Hepatocyte (in vitro differentiated cells): ENCODE measurements around the gene TSPAN12. TPM values are rescaled to one million over a fixed set of nuclear protein-coding genes. Genes with fewer than 3 reads are reported as not detected.

Source experiments
- DNase-seq: peaks from one replicate; pipeline ENCODE4 v3.0.0-alpha.2; 2016; ENCODE audit warnings: low spot score
- H2AFZ ChIP-seq: fragments of 200-600 bp; sonication (generic); 2 replicates; pipeline ENCODE4 v1.6.0; 2016; ENCODE audit warnings: antibody characterized with exemption, mild to moderate bottlenecking
- H3K27ac ChIP-seq: fragments of 200-600 bp; sonication (generic); 2 replicates; pipeline ENCODE4 v1.5.1; 2016; ENCODE audit warnings: mild to moderate bottlenecking
- H3K27me3 ChIP-seq: fragments of 200-600 bp; sonication (generic); 2 replicates; pipeline ENCODE4 v1.6.1; 2016
- H3K36me3 ChIP-seq: fragments of 200-600 bp; sonication (generic); replicated peaks from 2 replicates; pipeline ENCODE4 v1.5.1; 2016; ENCODE audit warnings: low read depth; ENCODE audit not compliant: insufficient read depth
- H3K4me1 ChIP-seq: fragments of 200-600 bp; sonication (generic); 2 replicates; pipeline ENCODE4 v1.5.1; 2016; ENCODE audit warnings: mild to moderate bottlenecking, moderate library complexity; ENCODE audit not compliant: insufficient read depth
- H3K4me2 ChIP-seq: fragments of 200-600 bp; sonication (generic); 2 replicates; pipeline ENCODE4 v1.6.0; 2016
- H3K4me3 ChIP-seq: fragments of 200-600 bp; sonication (generic); 2 replicates; pipeline ENCODE4 v1.5.1; 2016; ENCODE audit warnings: mild to moderate bottlenecking
- H3K79me2 ChIP-seq: fragments of 200-600 bp; sonication (generic); 2 replicates; pipeline ENCODE4 v1.6.0; 2017; ENCODE audit warnings: mild to moderate bottlenecking
- H3K9me2 ChIP-seq: fragments of 200-600 bp; sonication (generic); replicated peaks from 2 replicates; pipeline ENCODE4 v1.6.0; 2017; ENCODE audit warnings: mild to moderate bottlenecking; ENCODE audit not compliant: insufficient read depth
- H3K9me3 ChIP-seq: fragments of 200-600 bp; sonication (generic); 2 replicates; pipeline ENCODE4 v1.5.1; 2016; ENCODE audit warnings: low read depth, mild to moderate bottlenecking
- H4K20me1 ChIP-seq: fragments of 200-600 bp; sonication (generic); 2 replicates; pipeline ENCODE4 v1.6.0; 2016; ENCODE audit warnings: mild to moderate bottlenecking; ENCODE audit not compliant: insufficient read depth, poor library complexity, severe bottlenecking
- EZH2 ChIP-seq: fragments of 200-600 bp; sonication (generic); IDR thresholded peaks from 2 replicates; pipeline ENCODE4 v1.6.1; 2016; ENCODE audit warnings: antibody characterized with exemption, mild to moderate bottlenecking, borderline replicate concordance
- EZH2phosphoT487 ChIP-seq: fragments of 200-600 bp; sonication (generic); IDR thresholded peaks from one replicate; pipeline ENCODE4 v1.6.1; 2018; ENCODE audit warnings: antibody characterized with exemption, mild to moderate bottlenecking, low read depth, moderate library complexity; ENCODE audit not compliant: unreplicated experiment, severe bottlenecking
- WGBS: methylation state at CpG from one replicate; pipeline ENCODE4 v1.1.6; 2016; ENCODE audit warnings: low lambda C conversion rate; ENCODE audit errors: missing lambda C conversion rate; 5-methylcytosine and 5-hydroxymethylcytosine counted together
- polyA plus RNA-seq: library from polyadenylated mRNA; unstranded; fragments of >200 nt; fragmentation: Nextera tagmentation; extraction: Ambion mirVana; gene quantifications from 2 replicates; pipeline ENCODE4 v1.2.1, GENCODE V29; 2016
- total RNA-seq: library from RNA; depleted of rRNA; stranded (reverse); fragments of >200 nt; gene quantifications from 2 replicates; pipeline ENCODE4 v1.2.3, GENCODE V29; 2014
- TF ChIP-seq, protein P1 (sequence below): fragments of 200-600 bp; sonication (generic); IDR thresholded peaks from 2 replicates; pipeline ENCODE4 v1.5.1; 2016; ENCODE audit warnings: antibody characterized with exemption, mild to moderate bottlenecking; ENCODE audit not compliant: poor library complexity

The TSPAN12 gene
- total and polyA plus RNA-seq, 2 experiments from 2014 or later: 16.8 to 26.0 TPM

DNA sequence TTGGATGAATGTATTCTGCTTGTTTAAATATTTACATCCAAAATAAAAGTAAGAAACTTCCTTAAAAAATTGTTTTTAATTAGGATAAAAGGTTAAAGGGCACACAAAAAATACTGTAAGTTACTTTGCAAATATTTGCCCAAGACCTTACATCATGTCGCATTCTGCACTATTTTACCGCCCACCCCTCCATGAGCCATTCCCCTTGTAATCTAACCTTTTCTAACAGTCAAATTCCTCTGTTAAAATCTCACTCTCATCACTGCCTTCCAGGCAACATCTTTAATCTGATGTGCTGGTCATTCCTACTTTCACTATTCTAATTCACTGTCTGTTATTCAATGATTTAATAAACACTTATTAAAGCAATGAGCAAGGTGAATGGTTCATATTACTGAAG is 23.2 kb downstream of the TSPAN12 start:
- Histone ChIP-seq H4K20me1 (no peaks in the 10 kb centered on the region), H3K79me2 (no peaks in the 10 kb centered on the region), H3K36me3 (no peaks in the 10 kb centered on the region), H3K9me3 (no peaks in the 10 kb centered on the region), H3K4me3 (no peak overlapping the region), H2AFZ (no peak overlapping the region), H3K27ac (no peak overlapping the region), H3K4me2 (no peak overlapping the region), H3K4me1 (no peaks in the 10 kb centered on the region), H3K27me3 (no peaks in the 10 kb centered on the region), H3K9me2 (no peaks in the 10 kb centered on the region)
- TF ChIP-seq, protein P1, sequence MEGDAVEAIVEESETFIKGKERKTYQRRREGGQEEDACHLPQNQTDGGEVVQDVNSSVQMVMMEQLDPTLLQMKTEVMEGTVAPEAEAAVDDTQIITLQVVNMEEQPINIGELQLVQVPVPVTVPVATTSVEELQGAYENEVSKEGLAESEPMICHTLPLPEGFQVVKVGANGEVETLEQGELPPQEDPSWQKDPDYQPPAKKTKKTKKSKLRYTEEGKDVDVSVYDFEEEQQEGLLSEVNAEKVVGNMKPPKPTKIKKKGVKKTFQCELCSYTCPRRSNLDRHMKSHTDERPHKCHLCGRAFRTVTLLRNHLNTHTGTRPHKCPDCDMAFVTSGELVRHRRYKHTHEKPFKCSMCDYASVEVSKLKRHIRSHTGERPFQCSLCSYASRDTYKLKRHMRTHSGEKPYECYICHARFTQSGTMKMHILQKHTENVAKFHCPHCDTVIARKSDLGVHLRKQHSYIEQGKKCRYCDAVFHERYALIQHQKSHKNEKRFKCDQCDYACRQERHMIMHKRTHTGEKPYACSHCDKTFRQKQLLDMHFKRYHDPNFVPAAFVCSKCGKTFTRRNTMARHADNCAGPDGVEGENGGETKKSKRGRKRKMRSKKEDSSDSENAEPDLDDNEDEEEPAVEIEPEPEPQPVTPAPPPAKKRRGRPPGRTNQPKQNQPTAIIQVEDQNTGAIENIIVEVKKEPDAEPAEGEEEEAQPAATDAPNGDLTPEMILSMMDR: no peak
- TF ChIP-seq EZH2 (no peak), EZH2phosphoT487 (no peak)
- DNase-seq: no peak
- whole genome bisulfite sequencing: 87% methylated on average over 2 of the region's 2 CpGs

- no peaks in the 10 kb centered on the region for H3K9me2 ChIP-seq
Observed at GRCh38 chr7:120833546-120833945, 24.4 kb downstream of the TSPAN12 start.

DNA sequence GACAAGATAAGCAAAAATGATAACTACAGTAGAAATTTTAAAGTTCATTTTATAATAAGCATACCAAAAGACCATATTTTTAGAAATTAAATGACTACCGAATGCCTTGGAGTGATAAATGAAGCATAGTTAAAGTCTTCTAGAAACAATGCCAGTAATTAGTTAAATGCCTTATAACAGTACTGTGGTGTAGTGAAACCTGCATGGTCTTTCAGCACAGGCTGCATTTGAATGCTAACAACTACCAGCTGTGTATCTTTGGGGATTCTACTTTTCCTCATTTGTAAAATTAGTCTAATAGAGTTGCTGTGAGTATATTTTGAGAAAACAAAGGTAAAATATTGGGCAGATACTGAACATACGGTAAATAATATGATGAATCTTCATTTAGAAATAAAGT is 25.1 kb downstream of the TSPAN12 start:
- Histone ChIP-seq H3K4me1 (no peaks in the 10 kb centered on the region), H3K36me3 (no peaks in the 10 kb centered on the region), H3K79me2 (no peaks in the 10 kb centered on the region), H3K9me2 (no peaks in the 10 kb centered on the region), H3K4me2 (no peak overlapping the region), H3K27ac (no peak overlapping the region), H2AFZ (no peak overlapping the region), H4K20me1 (no peaks in the 10 kb centered on the region), H3K4me3 (no peak overlapping the region), H3K9me3 (no peaks in the 10 kb centered on the region), H3K27me3 (no peaks in the 10 kb centered on the region)
- no peak for DNase-seq
- WGBS: 83% methylated on average over 2 of the region's 2 CpGs
- TF ChIP-seq, protein P1: no peak
- TF ChIP-seq EZH2 (no peak), EZH2phosphoT487 (no peak)

More at GRCh38 chr7:120833546-120833945, 24.4 kb downstream of the TSPAN12 start:
- no peaks in the 10 kb centered on the region for H3K79me2 ChIP-seq
- DNase-seq: no peak
- no peaks in the 10 kb centered on the region for H3K36me3 ChIP-seq
- TF ChIP-seq, protein P1: no peak
- TF ChIP-seq EZH2 (no peak), EZH2phosphoT487 (no peak)
- H2AFZ ChIP-seq: no peak overlapping the region
- no peak overlapping the region for H3K27ac ChIP-seq
- H3K27me3 ChIP-seq: no peaks in the 10 kb centered on the region
- H3K9me3 ChIP-seq: no peaks in the 10 kb centered on the region
- no peak overlapping the region for H3K4me3 ChIP-seq
- 53% methylated on average over 2 of the region's 2 CpGs for WGBS
- H3K4me2 ChIP-seq: no peak overlapping the region
- H3K4me1 ChIP-seq: no peaks in the 10 kb centered on the region
- H4K20me1 ChIP-seq: no peaks in the 10 kb centered on the region

DNA sequence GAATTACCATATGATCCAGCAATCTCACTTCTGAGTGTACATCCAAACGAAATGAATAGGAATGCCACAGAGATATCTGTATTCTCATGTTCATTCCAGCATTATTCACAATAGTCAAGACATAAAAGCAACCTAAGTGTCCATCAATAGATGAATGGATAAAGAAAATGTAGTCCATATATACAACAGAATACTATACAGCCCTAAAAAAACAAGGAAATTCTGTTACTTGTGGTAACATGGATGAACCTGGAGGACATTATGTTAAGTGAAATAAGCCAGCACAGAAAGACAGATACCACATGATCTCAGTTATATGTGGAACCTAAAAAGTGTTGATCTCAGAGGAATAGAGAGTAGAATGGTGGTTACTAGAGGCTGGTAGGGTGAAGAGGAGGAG is 26.7 kb downstream of the TSPAN12 start:
- WGBS: 100% methylated on average over 1 of the region's 1 CpG
- Histone ChIP-seq H3K36me3 (no peaks in the 10 kb centered on the region), H3K27me3 (no peaks in the 10 kb centered on the region)

More for the DNA sequence above, 26.7 kb downstream of the TSPAN12 start:
- Histone ChIP-seq H3K9me3 (no peaks in the 10 kb centered on the region), H3K9me2 (no peaks in the 10 kb centered on the region), H4K20me1 (no peaks in the 10 kb centered on the region), H3K4me2 (no peak overlapping the region), H2AFZ (no peak overlapping the region), H3K27ac (no peak overlapping the region), H3K79me2 (no peaks in the 10 kb centered on the region), H3K4me1 (no peaks in the 10 kb centered on the region), H3K4me3 (no peak overlapping the region)
- no peak for TF ChIP-seq EZH2
- no peak for TF ChIP-seq EZH2phosphoT487
- TF ChIP-seq, protein P1: no peak
- no peak for DNase-seq
